Measurements from ENCODE around the gene TMEM234.

GRCh38 chr1:32195972-32196823 is 26.0 kb downstream of the TMEM234 start:
- no peak for TF ChIP-seq RFX5 (IDR thresholded peaks at IDR 0.05)
- TF ChIP-seq CTCF (IDR thresholded peaks at IDR 0.05), result no peak
- no peak for TF ChIP-seq MAX (IDR thresholded peaks at IDR 0.05)
- no peak for TF ChIP-seq POLR2A (IDR thresholded peaks at IDR 0.05; ENCODE audit: low read length)
- no peak for TF ChIP-seq ZSCAN20 (CRISPR knock-in tag; IDR thresholded peaks at IDR 0.05)
- no peak for TF ChIP-seq CBX2 (IDR thresholded peaks at IDR 0.05; ENCODE audit: borderline replicate concordance, low read depth)
- no peak for TF ChIP-seq SMC3 (IDR thresholded peaks at IDR 0.05)

Measured in A549 (cell line).